ENCODE measurements around the gene ZFP14.

DNA sequence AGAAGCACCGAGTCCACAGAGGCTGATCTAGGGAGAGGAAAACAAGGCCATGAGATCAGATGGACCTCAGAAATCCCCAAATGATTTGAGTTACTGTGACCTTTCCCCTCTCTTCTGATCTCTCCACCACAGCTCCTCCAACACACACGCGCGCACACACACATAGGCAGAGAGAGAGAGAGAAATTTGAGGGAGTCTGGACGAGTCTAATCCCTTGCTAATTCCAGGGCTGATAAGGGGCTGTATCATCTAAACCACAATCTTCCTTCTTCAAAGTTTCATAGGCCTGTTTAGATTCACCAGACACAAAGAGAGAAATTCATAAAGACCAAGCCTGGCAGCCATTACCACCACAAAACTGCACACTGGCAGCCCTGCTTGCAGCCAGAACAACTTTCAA lies 30.8 kb upstream of the ZFP14 start:
- TF ChIP-seq, protein P1, sequence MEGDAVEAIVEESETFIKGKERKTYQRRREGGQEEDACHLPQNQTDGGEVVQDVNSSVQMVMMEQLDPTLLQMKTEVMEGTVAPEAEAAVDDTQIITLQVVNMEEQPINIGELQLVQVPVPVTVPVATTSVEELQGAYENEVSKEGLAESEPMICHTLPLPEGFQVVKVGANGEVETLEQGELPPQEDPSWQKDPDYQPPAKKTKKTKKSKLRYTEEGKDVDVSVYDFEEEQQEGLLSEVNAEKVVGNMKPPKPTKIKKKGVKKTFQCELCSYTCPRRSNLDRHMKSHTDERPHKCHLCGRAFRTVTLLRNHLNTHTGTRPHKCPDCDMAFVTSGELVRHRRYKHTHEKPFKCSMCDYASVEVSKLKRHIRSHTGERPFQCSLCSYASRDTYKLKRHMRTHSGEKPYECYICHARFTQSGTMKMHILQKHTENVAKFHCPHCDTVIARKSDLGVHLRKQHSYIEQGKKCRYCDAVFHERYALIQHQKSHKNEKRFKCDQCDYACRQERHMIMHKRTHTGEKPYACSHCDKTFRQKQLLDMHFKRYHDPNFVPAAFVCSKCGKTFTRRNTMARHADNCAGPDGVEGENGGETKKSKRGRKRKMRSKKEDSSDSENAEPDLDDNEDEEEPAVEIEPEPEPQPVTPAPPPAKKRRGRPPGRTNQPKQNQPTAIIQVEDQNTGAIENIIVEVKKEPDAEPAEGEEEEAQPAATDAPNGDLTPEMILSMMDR (IDR thresholded peaks at IDR 0.05) = no peak
- TF ChIP-seq POLR2A (IDR thresholded peaks at IDR 0.05) = no peak

Data from testis (tissue), 2 donors.